IMR-90 (cell line): ENCODE measurements around the gene ADAM15. TPM values are rescaled to one million over a fixed set of nuclear protein-coding genes. Genes with fewer than 3 reads are reported as not detected.

Experiments
- ATAC-seq: fragments of 200-7000 bp; cut with Tn5 transposase; 2 replicates; pipeline ENCODE4 v1.9.1; 2020; ENCODE audit warnings: low read depth, mild to moderate bottlenecking, moderate library complexity
- BruUV-seq: library from RNA; stranded (reverse); fragments of 400-500 nt; replicated peaks from 2 replicates; lab custom pipeline; 2021; lab: Mats Ljungman, UMichigan
- CTCF ChIA-PET: fragments of 300-600 bp; formaldehyde crosslinking; extraction: SDS; loops from one replicate; lab custom pipeline; 2021; ENCODE audit warnings: antibody characterized with exemption; lab: Yijun Ruan, JAX
- POLR2A ChIA-PET: fragments of 300-600 bp; sonication (Branson Sonifier 250); formaldehyde crosslinking; loops from one replicate; lab custom pipeline; 2022; ENCODE audit warnings: antibody characterized with exemption; ENCODE audit not compliant: unreplicated experiment; lab: Charles Lee
- DNase-seq: peaks from one replicate; pipeline ENCODE4 v3.0.0; 2013
- H2AFZ ChIP-seq: replicated peaks from 2 replicates; pipeline ENCODE3; 2013; ENCODE audit warnings: low read length, mild to moderate bottlenecking; ENCODE audit not compliant: poor library complexity
- H2AK5ac ChIP-seq: 2 replicates; pipeline ENCODE4 v1.6.1; 2013; ENCODE audit warnings: low read depth, low read length, inconsistent platforms
- H2AK9ac ChIP-seq: replicated peaks from 2 replicates; pipeline ENCODE3; 2013; ENCODE audit warnings: mild to moderate bottlenecking, low read depth, low read length, moderate library complexity; ENCODE audit not compliant: poor library complexity
- H2BK120ac ChIP-seq: 2 replicates; pipeline ENCODE4 v1.6.1; 2013; ENCODE audit warnings: low read depth, low read length, inconsistent platforms
- H2BK15ac ChIP-seq: 3 replicates; pipeline ENCODE4 v1.6.1; 2013; ENCODE audit warnings: low read depth, low read length, inconsistent platforms
- H2BK20ac ChIP-seq: 2 replicates; pipeline ENCODE4 v1.6.1; 2013; ENCODE audit warnings: low read depth, mild to moderate bottlenecking, inconsistent platforms, low read length, moderate library complexity
- H2BK5ac ChIP-seq: 2 replicates; pipeline ENCODE4 v1.6.1; 2013; ENCODE audit warnings: mild to moderate bottlenecking, low read depth, low read length, inconsistent platforms; ENCODE audit not compliant: poor library complexity, severe bottlenecking
- H3K14ac ChIP-seq: replicated peaks from 2 replicates; pipeline ENCODE4 v1.6.1; 2013; ENCODE audit warnings: low read depth, low read length, inconsistent platforms
- H3K18ac ChIP-seq: 2 replicates; pipeline ENCODE4 v1.6.1; 2013; ENCODE audit warnings: low read depth, low read length, control low read depth
- H3K23ac ChIP-seq: 2 replicates; pipeline ENCODE4 v1.6.1; 2013; ENCODE audit warnings: low read depth, low read length, inconsistent platforms
- H3K27ac ChIP-seq: 2 replicates; pipeline ENCODE4 v1.5.1; 2013; ENCODE audit warnings: mild to moderate bottlenecking, control low read depth, low read length; ENCODE audit not compliant: insufficient read depth
- H3K27me3 ChIP-seq: 2 replicates; pipeline ENCODE4 v1.6.1; 2013; ENCODE audit warnings: low read length; ENCODE audit not compliant: control insufficient read depth, insufficient read depth
- H3K36me3 ChIP-seq: 2 replicates; pipeline ENCODE4 v1.6.1; 2013; ENCODE audit warnings: low read length, mixed read lengths; ENCODE audit not compliant: control insufficient read depth, insufficient read depth
- H3K4ac ChIP-seq: 2 replicates; pipeline ENCODE4 v1.6.1; 2013; ENCODE audit warnings: low read depth, low read length, inconsistent platforms
- H3K4me1 ChIP-seq: 2 replicates; pipeline ENCODE4 v1.6.1; 2013; ENCODE audit warnings: low read length, mixed read lengths; ENCODE audit not compliant: control insufficient read depth, insufficient read depth
- H3K4me2 ChIP-seq: 2 replicates; pipeline ENCODE4 v1.6.1; 2013; ENCODE audit warnings: low read depth, mild to moderate bottlenecking, control low read depth, low read length, moderate library complexity
- H3K4me3 ChIP-seq: 2 replicates; pipeline ENCODE4 v1.5.1; 2013; ENCODE audit warnings: low read depth, mild to moderate bottlenecking, control low read depth, low read length, moderate library complexity; ENCODE audit not compliant: insufficient read depth
- H3K56ac ChIP-seq: 2 replicates; pipeline ENCODE4 v1.6.1; 2013; ENCODE audit warnings: low read length, inconsistent platforms; ENCODE audit not compliant: insufficient read depth; ENCODE audit errors: extremely low read depth
- H3K79me1 ChIP-seq, 2 experiments: 2 replicates each; pipeline ENCODE4 v1.6.1; 2013; ENCODE audit warnings: low read length in 2 of 2, inconsistent platforms in 1 of 2, low read depth in 1 of 2
- H3K9ac ChIP-seq: 2 replicates; pipeline ENCODE4 v1.6.1; 2013; ENCODE audit warnings: low read depth, low read length, control low read depth
- H3K9me1 ChIP-seq: 2 replicates; pipeline ENCODE4 v1.6.1; 2013; ENCODE audit warnings: low read length, inconsistent platforms; ENCODE audit not compliant: insufficient read depth
- H3K9me3 ChIP-seq: 2 replicates; pipeline ENCODE4 v1.6.1; 2013; ENCODE audit warnings: low read length; ENCODE audit not compliant: control insufficient read depth, insufficient read depth
- H4K20me1 ChIP-seq: 2 replicates; pipeline ENCODE4 v1.6.1; 2013; ENCODE audit warnings: low read length, inconsistent platforms; ENCODE audit not compliant: insufficient read depth
- H4K5ac ChIP-seq: 2 replicates; pipeline ENCODE4 v1.6.1; 2013; ENCODE audit warnings: mild to moderate bottlenecking, low read depth, low read length, control low read depth
- H4K8ac ChIP-seq, 2 experiments: 2 replicates each; pipeline ENCODE4 v1.6.1; 2013; ENCODE audit warnings: low read depth in 2 of 2, low read length in 2 of 2, control low read depth in 1 of 2, inconsistent platforms in 1 of 2
- H4K91ac ChIP-seq: 2 replicates; pipeline ENCODE4 v1.6.1; 2013; ENCODE audit warnings: low read depth, low read length, inconsistent platforms; ENCODE audit not compliant: insufficient read depth
- BHLHE40 ChIP-seq: fragments of 150-350 bp; IDR thresholded peaks from 2 replicates; pipeline ENCODE4 v1.6.1; 2016; ENCODE audit warnings: mild to moderate bottlenecking, low read depth, low read length
- FOS ChIP-seq: fragments of 150-350 bp; IDR thresholded peaks from 2 replicates; pipeline ENCODE4 v1.6.1; 2016; ENCODE audit warnings: low read depth, low read length
- MAFK ChIP-seq: IDR thresholded peaks from 2 replicates; pipeline ENCODE4 v1.6.1; 2012; ENCODE audit warnings: low read depth, low read length, improper control_type of control experiment
- MAZ ChIP-seq: IDR thresholded peaks from 2 replicates; pipeline ENCODE4 v1.6.1; 2012; ENCODE audit warnings: low read depth, mild to moderate bottlenecking, low read length, improper control_type of control experiment, moderate library complexity, borderline replicate concordance
- MXI1 ChIP-seq: IDR thresholded peaks from 2 replicates; pipeline ENCODE4 v1.6.1; 2012; ENCODE audit warnings: low read depth, mild to moderate bottlenecking, low read length, moderate library complexity, borderline replicate concordance
- NFE2L2 ChIP-seq: fragments of 150-350 bp; IDR thresholded peaks from 2 replicates; pipeline ENCODE4 v1.6.1; 2016; ENCODE audit warnings: low read depth, mild to moderate bottlenecking, low read length
- POLR2A ChIP-seq: IDR thresholded peaks from 2 replicates; pipeline ENCODE4 v1.6.1; 2012; ENCODE audit warnings: mild to moderate bottlenecking, low read depth, low read length
- RAD21 ChIP-seq: IDR thresholded peaks from 2 replicates; pipeline ENCODE4 v1.6.1; 2012; ENCODE audit warnings: low read length, improper control_type of control experiment
- RCOR1 ChIP-seq: IDR thresholded peaks from 2 replicates; pipeline ENCODE4 v1.6.1; 2012; ENCODE audit warnings: mild to moderate bottlenecking, low read length, improper control_type of control experiment; ENCODE audit not compliant: insufficient replicate concordance
- RFX5 ChIP-seq: IDR thresholded peaks from 2 replicates; pipeline ENCODE4 v1.8.0; 2012; ENCODE audit warnings: low read depth, mild to moderate bottlenecking, low read length, moderate library complexity
- SMC3 ChIP-seq: fragments of 150-350 bp; IDR thresholded peaks from 2 replicates; pipeline ENCODE4 v1.6.1; 2016; ENCODE audit warnings: low read depth, mild to moderate bottlenecking, antibody characterized with exemption, low read length, moderate library complexity
- WGBS, 2 experiments: methylation state at CpG; one replicate each; pipeline versions ENCODE4 v1.1.5 to v1.1.7; 2013; ENCODE audit warnings: missing lambda C conversion rate in 2 of 2; ENCODE audit not compliant: insufficient read length in 1 of 2; ENCODE audit errors: extremely low coverage in 2 of 2; 5-methylcytosine and 5-hydroxymethylcytosine counted together
- dilution Hi-C: fragments of 300-500 bp; cut with HindIII; formaldehyde crosslinking; loops from one replicate; pipeline ENCODE4 v1.14.3; 2018; ENCODE audit warnings: low sequenced_read_pairs; ENCODE audit not compliant: unreplicated experiment
- in situ Hi-C: fragments of 300-500 bp; cut with MboI; formaldehyde crosslinking; loops from 3 replicates; pipeline ENCODE4 v1.14.3; 2019; ENCODE audit warnings: low sequenced_read_pairs, inconsistent platforms, mixed read lengths
- intact Hi-C: fragments of 100-400 bp; cut with micrococcal nuclease; formaldehyde crosslinking; loops from 2 replicates; pipeline ENCODE4 v1.10.0; 2022
- polyA plus RNA-seq, 3 experiments: library from polyadenylated mRNA; depleted of rRNA; stranded (reverse); fragments of >200 nt; gene quantifications; 2 replicates each; pipeline ENCODE4 v1.2.3, GENCODE V29; 2012; ENCODE audit warnings: low replicate concordance in 1 of 3
- total RNA-seq: library from RNA; depleted of rRNA; stranded (reverse); fragments of >200 nt; gene quantifications from 2 replicates; pipeline ENCODE4 v1.2.3, GENCODE V29; 2012
- TF ChIP-seq, protein P1 (sequence below): fragments of 150-350 bp; IDR thresholded peaks from 2 replicates; pipeline ENCODE4 v1.6.1; 2016; ENCODE audit warnings: low read depth, mild to moderate bottlenecking, low read length, moderate library complexity, borderline replicate concordance
- TF ChIP-seq, protein P2 (sequence below): conservative IDR thresholded peaks from 2 replicates; pipeline ENCODE4 v1.5.1; 2012; ENCODE audit warnings: mild to moderate bottlenecking, low read depth, low read length, improper control_type of control experiment

Gene ADAM15
- total and polyA plus RNA-seq, 2 of the 4 experiments (the other 2 are of a cell fraction) = 25.6 to 52.4 TPM

DNA sequence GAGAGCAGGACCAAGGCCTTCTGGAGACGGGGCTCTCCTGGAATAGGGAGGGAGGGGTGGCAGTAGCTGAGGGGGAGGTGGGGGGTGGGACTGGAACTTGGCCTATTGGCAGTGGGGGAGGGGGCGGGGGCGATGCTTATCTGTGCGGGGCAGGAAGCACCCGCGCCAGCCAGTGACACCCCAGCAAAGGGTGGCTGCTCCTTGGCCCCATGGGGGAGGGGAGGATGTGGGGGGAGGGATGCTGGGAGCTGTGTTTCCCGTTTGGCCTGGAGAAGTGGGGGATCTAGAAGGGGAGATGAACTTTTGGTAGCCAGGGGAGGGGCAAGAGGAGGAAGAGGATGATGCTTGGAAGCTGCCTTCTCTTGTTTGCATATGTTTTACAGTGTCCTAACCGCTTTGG is 37.5 kb upstream of the ADAM15 start:
- Histone ChIP-seq H3K4me3 (no peak overlapping the region), H3K4me1 (peaks cover 9% of the 10 kb centered on the region; the same call in 1 of the 2 replicates), H3K27me3 (no peaks in the 10 kb centered on the region), H2BK5ac (no peak overlapping the region), H2BK20ac (no peak overlapping the region), H2BK120ac (no peak overlapping the region), H3K56ac (no peak overlapping the region), H3K9me3 (no peaks in the 10 kb centered on the region), H2AK9ac (no peak overlapping the region), H4K91ac (no peak overlapping the region), H3K4me2 (no peak overlapping the region), H2AK5ac (no peak overlapping the region), H3K9me1 (peaks cover 2% of the 10 kb centered on the region; the same call in 1 of the 2 replicates), H3K27ac (no peak overlapping the region), H3K4ac (no peak overlapping the region), H3K23ac (no peak overlapping the region), H3K79me1 (peaks cover 0 to 19% of the 10 kb centered on the region in 2 experiments; a peak in 2 of 4 replicates), H3K18ac (no peak overlapping the region), H4K8ac (no peak overlapping the region), H4K5ac (no peak overlapping the region), H3K14ac (no peak overlapping the region), H3K36me3 (peaks cover 24% of the 10 kb centered on the region), H3K9ac (no peak overlapping the region), H2AFZ (no peak overlapping the region), H4K20me1 (peaks cover 19% of the 10 kb centered on the region), H2BK15ac (no peak overlapping the region)
- DNase-seq = no peak
- intact Hi-C loops (no loop called here), dilution Hi-C loops (no loop called here), in situ Hi-C loops (no loop called here)
- TF ChIP-seq RCOR1 = no peak
- no peak for TF ChIP-seq BHLHE40
- no peak for TF ChIP-seq MAZ
- no peak for TF ChIP-seq FOS
- TF ChIP-seq MAFK = no peak
- TF ChIP-seq SMC3 = no peak
- TF ChIP-seq, protein P1, sequence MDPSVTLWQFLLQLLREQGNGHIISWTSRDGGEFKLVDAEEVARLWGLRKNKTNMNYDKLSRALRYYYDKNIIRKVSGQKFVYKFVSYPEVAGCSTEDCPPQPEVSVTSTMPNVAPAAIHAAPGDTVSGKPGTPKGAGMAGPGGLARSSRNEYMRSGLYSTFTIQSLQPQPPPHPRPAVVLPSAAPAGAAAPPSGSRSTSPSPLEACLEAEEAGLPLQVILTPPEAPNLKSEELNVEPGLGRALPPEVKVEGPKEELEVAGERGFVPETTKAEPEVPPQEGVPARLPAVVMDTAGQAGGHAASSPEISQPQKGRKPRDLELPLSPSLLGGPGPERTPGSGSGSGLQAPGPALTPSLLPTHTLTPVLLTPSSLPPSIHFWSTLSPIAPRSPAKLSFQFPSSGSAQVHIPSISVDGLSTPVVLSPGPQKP = no peak
- no peak for TF ChIP-seq POLR2A
- TF ChIP-seq NFE2L2 = no peak
- TF ChIP-seq RAD21 = no peak
- TF ChIP-seq RFX5 = no peak
- no peak for TF ChIP-seq MXI1
- TF ChIP-seq, protein P2, sequence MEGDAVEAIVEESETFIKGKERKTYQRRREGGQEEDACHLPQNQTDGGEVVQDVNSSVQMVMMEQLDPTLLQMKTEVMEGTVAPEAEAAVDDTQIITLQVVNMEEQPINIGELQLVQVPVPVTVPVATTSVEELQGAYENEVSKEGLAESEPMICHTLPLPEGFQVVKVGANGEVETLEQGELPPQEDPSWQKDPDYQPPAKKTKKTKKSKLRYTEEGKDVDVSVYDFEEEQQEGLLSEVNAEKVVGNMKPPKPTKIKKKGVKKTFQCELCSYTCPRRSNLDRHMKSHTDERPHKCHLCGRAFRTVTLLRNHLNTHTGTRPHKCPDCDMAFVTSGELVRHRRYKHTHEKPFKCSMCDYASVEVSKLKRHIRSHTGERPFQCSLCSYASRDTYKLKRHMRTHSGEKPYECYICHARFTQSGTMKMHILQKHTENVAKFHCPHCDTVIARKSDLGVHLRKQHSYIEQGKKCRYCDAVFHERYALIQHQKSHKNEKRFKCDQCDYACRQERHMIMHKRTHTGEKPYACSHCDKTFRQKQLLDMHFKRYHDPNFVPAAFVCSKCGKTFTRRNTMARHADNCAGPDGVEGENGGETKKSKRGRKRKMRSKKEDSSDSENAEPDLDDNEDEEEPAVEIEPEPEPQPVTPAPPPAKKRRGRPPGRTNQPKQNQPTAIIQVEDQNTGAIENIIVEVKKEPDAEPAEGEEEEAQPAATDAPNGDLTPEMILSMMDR = no peak
- ChIA-PET CTCF (no interaction called here), POLR2A (no interaction called here)
- BruUV-seq = no TSS peak
- no peak for ATAC-seq
- WGBS, 2 experiments = no CpG with 5 or more reads among the region's 8 CpGs
